Right ventricle myocardium superior (tissue), 1 donor: ENCODE data around the gene GJD3. TPM values are rescaled to one million over a fixed set of nuclear protein-coding genes. Genes with fewer than 3 reads are reported as not detected.
"Not testable (repeated sequence)": the region's sequence is repeated elsewhere in the genome, so short reads cannot be mapped to it uniquely, and the experiment has no call there.

Source experiments
- ATAC-seq: fragments of 200-7000 bp; cut with Tn5 transposase; one replicate; pipeline ENCODE4 v1.9.1; 2020; ENCODE audit warnings: mild to moderate bottlenecking; ENCODE audit not compliant: poor library complexity
- DNase-seq: peaks from one replicate; pipeline ENCODE4 v3.0.0-alpha.2; 2020
- intact Hi-C: fragments of 100-400 bp; cut with DNase I; formaldehyde crosslinking; loops from one replicate; pipeline ENCODE4 v1.11.2; 2022
- long read RNA-seq: library from polyadenylated mRNA; unstranded; transcript quantifications from one replicate; pipeline ENCODE4 v2.0.0, GENCODE V29; 2021
- total RNA-seq: library from RNA; stranded (reverse); fragmentation: NEBNext Ultra II Directional; extraction: Animal tissue kit (Norgen Biotek cat#: 25700); gene quantifications from one replicate; pipeline ENCODE4 v1.2.1, GENCODE V29; 2021
- donor health status: DM: no; HTN: yes; CAD: no; lungs with severe emphysema.

Gene GJD3, protein sequence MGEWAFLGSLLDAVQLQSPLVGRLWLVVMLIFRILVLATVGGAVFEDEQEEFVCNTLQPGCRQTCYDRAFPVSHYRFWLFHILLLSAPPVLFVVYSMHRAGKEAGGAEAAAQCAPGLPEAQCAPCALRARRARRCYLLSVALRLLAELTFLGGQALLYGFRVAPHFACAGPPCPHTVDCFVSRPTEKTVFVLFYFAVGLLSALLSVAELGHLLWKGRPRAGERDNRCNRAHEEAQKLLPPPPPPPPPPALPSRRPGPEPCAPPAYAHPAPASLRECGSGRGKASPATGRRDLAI
- total RNA-seq = 1.3 TPM
- long read RNA-seq, partial matches to known transcripts = 0 of 2 reads
- long read RNA-seq, other reads (novel, unspliced or antisense) = 1 of 2 reads

- intact Hi-C loops = loop anchor here (5.0 kb wide), 1 partner anchor 48 kb away; no protein-coding TSS in a partner anchor
- DNase-seq = no peak
- no peak for ATAC-seq
These were observed at the start of gene GJD3 for GRCh38 chr17:40364121-40364861. TSS of gene GJD3 (minus strand) at chr17:40364737. CDS start at chr17:40363815, 922 bp downstream.

DNA sequence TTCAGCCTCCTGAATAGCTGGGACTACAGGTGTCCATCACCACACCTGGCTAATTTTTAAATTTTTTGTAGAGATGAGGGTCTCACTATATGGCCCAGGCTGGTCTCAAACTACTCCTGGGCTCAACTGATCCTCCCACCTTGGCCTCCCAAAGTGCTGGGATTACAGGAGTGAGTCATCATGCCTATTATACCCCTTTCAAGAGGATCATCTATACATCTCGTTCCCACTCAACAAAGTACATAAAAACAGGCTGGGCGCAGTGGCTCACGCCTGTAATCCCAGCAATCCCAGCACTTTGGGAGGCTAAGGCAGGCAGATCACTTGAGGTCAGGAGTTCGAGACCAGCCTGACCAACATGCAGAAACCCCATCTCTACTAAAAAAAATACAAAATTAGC is 49.8 kb upstream of the GJD3 start:
- not testable (repeated sequence) for ATAC-seq, DNase-seq
- intact Hi-C loops = loop anchor here (5.0 kb wide), 1 partner anchor 52 kb away; the partner anchor contains the start of gene GJD3

GRCh38 chr17:40412880-40413279 is 48.3 kb upstream of the GJD3 start:
- intact Hi-C loops = loop anchor here (5.0 kb wide), 1 partner anchor 51 kb away; the partner anchor contains the start of gene GJD3
- ATAC-seq = no peak

DNA sequence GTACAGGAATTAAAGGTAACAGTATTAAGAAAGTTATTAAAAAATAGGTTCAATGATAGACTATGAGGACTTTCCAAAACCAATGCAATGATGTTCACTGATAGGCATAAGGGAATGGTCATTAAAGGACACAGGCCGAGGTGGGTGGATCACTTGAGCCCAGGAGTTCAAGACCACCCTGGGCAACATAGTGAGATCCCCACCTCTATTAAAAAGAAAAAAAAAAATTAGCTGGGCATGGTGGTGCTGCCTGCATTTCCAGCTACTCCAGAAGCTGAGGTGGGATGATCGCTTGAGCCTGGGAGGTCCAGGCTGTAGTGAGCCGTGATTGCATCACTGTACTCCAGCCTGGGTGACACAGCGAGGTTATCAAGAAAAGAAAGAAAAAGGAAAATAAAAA is 47.3 kb upstream of the GJD3 start:
- intact Hi-C loops = loop anchor here (5.0 kb wide), 1 partner anchor 50 kb away; the partner anchor contains the start of gene GJD3
- ATAC-seq (no peak), DNase-seq (no peak)

More at GRCh38 chr17:40412880-40413279, 48.3 kb upstream of the GJD3 start:
- no peak for DNase-seq

DNA sequence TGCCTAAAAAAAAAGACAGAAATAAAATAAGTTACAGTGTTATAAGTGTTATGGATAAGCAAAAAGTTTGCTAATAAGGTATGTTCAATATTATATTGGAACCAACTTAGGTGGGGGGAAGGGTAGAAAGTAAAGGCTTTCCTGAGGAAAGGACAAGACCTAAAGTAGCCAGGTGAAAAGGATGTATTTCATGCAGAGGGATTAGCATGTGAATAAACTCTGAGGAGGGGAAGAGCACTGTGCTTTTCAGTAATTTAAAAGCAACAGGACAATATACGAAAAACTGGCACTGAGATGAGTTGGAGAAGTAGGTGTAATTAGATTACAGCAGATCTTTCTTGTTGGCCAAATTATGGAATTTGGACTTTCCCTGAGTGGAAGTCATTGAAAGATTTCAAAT is 45.5 kb upstream of the GJD3 start:
- intact Hi-C loops = loop anchor here (5.0 kb wide), 1 partner anchor 48 kb away; the partner anchor contains the start of gene GJD3
- DNase-seq (no peak), ATAC-seq (no peak)

DNA sequence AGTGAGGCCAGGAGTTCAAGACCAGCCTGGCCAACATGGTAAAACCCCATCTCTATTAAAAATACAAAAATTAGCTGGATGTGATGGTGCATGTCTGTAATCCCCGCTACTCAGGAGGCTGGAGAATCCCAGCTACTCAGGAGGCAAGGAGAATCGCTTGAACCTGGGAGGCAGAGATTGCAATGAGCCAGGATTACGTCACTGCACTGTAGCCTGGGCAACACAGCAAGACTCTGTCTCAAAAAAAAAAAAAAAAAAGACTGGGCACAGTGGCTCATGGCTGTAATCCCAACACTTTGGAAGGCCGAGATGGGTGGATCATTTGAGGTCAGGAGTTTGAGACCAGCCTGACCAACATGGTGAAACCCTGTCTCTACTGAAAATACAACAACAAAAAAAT is 45.0 kb upstream of the GJD3 start:
- intact Hi-C loops, DNase-seq, ATAC-seq: not testable (repeated sequence)

GRCh38 chr17:40407460-40407859 is 42.9 kb upstream of the GJD3 start:
- DNase-seq (no peak), ATAC-seq (no peak)
- intact Hi-C loops = no loop called here

DNA sequence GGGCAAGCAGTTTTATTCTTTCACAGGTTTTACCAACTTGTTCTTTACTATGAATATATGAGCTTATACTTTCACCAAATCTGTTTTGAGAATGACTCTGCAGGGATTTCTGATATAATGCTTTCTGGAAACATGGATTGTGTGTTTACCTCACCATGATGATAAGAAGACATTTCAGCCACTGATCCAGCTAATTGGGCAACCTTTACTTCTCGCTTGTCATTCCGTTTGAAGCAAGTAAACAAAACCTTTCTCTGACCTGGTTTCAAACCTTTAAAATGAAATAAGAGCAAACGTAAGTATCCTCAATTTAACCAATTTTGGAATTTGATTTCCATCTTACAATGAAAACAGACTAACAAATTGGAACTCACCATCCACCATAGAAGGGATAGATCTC is 39.5 kb upstream of the GJD3 start:
- no peak for ATAC-seq
- intact Hi-C loops = loop anchor here (5.0 kb wide), 2 partner anchors 73 to 128 kb away; no protein-coding TSS in a partner anchor
- no peak for DNase-seq

- intact Hi-C loops = loop anchor here (5.0 kb wide), 2 partner anchors 75 to 130 kb away; no protein-coding TSS in a partner anchor
- no peak for ATAC-seq
- DNase-seq = no peak
These were observed 38.1 kb upstream of the GJD3 start for GRCh38 chr17:40402668-40403067.

DNA sequence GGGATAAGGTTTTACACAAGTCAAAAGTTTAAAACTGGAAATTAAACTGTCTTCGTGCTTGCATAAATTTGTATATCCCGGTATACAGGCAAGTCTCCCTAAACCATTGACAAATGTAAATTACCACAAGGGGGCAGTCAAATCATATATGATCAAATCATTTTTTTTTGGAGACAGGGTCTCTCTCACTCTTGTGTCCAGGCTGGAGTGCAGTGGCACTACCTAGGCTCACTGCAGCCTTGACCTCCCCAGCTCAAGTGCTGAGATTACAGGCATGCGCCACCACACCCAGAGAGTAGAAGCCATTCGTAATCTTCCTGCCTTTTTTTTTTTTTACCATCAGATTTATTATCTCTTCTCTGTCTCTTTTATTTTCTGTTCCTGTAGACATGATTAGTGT is 34.6 kb upstream of the GJD3 start:
- ATAC-seq = peak; percentile 34
- no peak for DNase-seq
- intact Hi-C loops = no loop called here

- intact Hi-C loops, DNase-seq, ATAC-seq: not testable (repeated sequence)
These were observed 22.0 kb upstream of the GJD3 start for GRCh38 chr17:40386555-40386954.

DNA sequence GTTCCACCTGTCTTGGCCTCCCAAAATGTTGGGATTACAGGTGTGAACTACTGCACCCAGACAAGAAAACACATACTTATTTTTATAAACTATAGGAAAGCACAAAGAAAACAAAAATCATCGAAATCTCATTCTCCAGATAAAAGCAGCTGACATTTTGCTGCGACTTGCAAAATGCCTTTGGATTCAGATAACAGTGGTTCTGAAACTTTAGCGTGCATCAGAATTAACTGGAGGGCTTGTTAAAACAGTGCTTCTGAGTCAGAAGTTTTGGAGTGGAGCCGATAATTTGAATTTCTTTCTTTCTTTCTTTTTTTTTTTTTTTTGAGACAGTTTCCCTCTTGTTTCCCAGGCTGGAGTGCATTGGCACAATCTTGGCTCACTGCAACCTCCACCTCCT is 17.7 kb upstream of the GJD3 start:
- intact Hi-C loops = no loop called here
- ATAC-seq = no peak
- no peak for DNase-seq

DNA sequence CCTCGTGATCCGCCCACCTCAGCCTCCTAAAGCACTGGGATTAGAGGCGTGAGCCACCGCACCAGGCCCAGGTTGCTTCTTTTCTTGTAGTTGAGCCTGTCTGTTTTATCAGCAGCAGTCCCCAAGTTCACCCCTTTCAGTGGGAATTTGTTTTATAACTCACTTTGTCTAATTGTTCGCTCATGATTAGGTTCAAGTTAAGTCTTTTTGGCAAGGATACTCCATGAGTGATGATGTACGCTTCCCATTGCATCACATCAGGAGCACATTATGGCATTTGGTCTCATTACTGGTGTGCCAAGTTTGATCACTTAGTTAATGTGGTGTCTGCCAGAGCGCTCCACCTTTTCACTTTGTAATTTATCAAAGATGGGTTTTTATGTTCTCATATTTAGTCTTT is 14.4 kb upstream of the GJD3 start:
- ATAC-seq (no peak), DNase-seq (no peak)
- intact Hi-C loops = no loop called here

- DNase-seq = no peak
- intact Hi-C loops = no loop called here
- ATAC-seq = no peak
These were observed 13.3 kb upstream of the GJD3 start for GRCh38 chr17:40377832-40378231.

DNA sequence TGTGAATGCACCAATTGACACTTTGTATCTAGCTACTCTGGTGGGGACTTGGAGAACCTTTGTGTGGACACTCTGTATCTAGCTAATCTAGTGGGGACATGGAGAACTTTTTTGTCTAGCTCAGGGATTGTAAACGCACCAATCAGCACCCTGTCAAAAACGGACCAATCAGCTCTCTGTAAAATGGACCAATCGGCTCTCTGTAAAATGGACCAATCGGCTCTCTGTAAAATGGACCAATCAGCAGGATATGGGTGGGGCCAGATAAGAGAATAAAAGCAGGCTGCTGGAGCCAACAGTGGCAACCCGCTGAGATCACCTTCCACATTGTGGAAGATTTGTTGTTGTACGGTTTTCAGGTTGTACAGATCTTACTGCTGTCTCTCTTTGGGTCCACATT is 12.0 kb upstream of the GJD3 start:
- DNase-seq, ATAC-seq, intact Hi-C loops: not testable (repeated sequence)

DNA sequence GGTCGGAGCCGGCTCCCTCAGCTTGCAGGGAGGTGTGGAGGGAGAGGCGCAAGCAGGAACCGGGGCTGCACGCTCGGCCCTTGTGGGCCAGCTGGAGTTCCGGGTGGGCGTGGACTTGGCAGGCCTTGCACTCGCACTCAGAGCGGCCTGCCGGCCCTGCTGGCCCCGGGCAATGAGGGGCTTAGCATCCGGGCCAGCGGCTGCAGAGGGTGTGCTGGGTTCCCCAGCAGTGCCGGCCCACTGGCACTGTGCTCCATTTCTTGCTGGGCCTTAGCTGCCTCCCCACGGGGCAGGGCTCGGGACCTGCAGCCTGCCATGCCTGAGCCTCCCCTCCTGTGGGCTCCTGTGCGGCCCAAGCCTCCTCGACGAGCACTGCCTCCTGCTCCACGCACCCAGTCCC is 11.2 kb upstream of the GJD3 start:
- ATAC-seq, intact Hi-C loops, DNase-seq: not testable (repeated sequence)

- ATAC-seq = no peak
- DNase-seq = no peak
- intact Hi-C loops = no loop called here
These were observed 10.4 kb upstream of the GJD3 start for GRCh38 chr17:40374821-40375498.

DNA sequence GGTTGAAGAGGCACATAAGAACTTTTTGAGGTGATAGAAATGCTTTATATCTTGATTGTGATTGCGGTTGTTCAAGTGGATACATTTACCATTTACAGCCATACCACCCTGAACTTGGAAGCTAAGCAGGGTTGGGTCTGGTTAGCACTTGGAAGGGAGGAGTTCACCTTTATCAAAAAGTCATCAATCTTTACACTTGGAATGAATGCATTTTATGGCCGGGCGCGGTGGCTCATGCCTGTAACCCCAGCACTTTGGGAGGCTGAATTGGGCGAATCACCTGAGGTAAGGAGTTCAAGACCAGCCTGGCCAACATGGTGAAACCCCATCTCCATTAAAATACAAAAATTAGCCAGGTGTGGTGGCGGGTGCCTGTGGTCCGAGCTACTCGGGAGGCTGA is 9.5 kb upstream of the GJD3 start:
- intact Hi-C loops = no loop called here
- DNase-seq = no peak
- ATAC-seq = no peak

DNA sequence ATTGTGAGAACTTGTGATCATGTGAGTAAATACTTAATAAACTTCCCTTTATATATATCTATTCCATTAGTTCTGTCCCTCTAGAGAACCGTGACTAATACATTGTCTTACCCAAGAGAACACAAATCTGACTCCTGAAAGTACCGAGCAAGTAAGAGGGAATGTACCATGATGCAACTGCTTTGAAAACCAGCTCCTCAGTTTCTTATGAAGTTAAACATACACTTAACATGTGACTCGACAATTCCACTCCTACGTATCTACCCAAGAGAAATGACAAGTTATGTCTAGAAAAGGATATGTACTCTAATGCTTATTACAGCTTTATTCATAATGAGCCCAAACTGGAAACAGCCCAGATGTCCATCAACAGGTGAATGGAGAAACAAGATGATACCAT is 8.8 kb upstream of the GJD3 start:
- ATAC-seq = no peak
- no peak for DNase-seq
- intact Hi-C loops = no loop called here
